Measurements from ENCODE around the gene UBA52.
"Not testable (repeated sequence)": the region's sequence is repeated elsewhere in the genome, so short reads cannot be mapped to it uniquely, and the experiment has no call there.

Gene UBA52

DNA sequence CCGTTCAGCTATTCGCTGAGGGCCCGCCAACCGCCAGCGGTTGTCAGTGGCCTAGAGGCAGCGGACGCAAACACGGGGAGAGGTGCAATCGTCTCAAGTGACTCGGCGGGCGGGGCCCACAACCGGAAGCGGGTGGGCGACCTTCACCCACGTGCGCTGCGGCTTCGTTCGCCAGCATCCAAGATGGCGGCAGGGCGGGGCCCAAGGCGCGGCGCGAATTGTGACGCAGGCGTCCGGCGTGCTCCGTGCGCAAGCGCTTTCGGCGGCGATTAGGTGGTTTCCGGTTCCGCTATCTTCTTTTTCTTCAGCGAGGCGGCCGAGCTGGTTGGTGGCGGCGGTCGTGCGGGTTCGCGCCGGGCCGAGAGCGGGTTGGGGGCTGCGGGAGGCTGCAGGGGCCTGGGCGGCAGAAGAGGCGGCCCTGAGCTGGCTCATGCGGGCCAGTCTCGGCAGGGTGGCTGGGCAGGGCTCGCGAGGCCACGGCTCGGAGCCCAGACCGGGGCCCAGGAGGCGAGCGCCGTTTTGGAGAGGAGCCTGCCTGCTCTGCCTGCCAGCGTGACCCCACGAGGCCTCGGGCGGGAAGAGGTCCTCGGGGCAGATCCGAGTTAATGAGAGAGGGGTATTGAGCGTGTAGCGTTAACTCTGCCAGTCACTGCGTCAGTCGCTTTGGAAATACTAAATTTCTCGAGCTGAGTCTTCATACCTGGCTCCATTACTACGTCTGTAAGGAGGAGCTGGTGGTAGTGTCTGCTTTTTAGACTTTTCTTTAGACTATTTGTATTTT is at the start of gene UBA52:
TSS of gene UBA52 (plus strand) at position 294 of the 781 bp plus-strand sequence. CDS start 1,444 bp downstream, outside the sequence.
- DNase-seq = peak; percentile 94

DNA sequence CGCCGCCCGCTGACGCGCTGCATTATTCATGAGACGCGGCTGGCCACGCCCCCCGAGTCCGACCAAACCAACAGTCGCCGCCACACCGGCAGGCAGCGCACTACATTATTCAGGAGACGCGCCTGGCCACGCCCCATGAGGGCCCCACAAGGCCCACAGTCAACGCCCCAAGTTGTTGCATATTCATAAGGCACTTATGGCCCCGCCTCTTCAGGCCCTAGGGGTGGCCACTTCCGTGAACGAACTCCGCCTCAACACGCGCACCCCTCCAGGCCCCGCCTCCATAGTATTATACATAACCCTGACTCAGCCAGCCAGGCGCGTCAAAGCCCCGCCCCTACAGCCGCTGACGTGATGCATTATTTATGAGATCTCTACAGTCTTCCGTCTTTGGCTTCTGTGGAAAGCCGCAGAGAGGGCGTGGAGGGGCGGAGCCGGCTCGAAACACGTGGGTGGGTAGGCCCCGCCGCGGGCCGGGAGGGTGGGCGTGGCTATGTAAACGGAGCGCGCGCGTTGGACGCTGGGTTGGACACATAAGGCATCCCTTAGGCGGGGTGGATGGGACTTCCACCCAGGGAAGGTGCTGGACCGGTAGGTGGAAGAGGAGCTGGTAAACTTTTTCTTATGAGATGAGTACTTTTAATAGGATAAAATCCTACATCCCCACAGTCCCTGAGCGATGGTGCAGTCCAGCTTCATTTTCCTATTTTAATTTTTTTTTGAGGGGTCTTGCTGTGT is 49.4 kb upstream of the UBA52 start:
- peak; percentile 98 for DNase-seq

GRCh38 chr19:18522862-18523440 is 48.7 kb upstream of the UBA52 start:
- DNase-seq = not testable (repeated sequence)

DNA sequence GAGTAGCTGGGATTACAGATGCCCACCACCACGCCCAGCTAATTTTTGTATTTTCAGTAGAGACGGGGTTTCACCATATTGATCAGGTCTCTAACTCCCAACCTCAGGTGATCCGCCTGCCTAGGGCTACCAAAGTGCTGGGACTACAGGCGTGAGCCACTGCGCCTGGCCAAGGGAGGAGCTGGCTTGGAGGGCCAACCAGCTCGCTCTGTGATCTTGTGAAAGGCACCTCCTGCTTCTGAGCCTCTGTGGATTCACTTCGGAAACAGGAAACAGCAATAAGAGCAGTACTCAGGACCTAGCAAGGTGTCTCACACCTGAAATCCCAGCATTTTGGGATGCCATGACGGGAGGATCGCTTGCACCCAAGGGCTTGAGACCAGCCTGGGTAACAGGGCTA is 47.8 kb upstream of the UBA52 start:
- DNase-seq = no peak

DNA sequence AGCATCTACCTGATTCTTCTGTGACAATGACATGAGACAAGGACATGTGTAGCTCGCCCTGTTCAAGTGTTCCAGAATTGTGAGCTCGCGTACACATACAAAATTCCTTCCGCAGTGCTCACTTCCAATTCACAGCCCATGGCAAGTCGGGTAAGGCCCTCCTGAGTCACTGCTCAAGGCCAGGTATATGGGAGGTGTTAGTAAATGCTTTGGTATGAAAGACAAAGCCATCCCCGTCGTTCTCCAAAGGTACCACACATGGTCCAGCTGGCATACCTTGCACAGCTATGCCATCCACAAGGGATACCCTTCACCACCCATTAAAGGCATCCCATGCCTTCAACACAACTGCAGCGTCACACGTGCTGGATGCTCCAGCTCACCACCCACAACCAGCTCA is 45.3 kb upstream of the UBA52 start:
- DNase-seq = no peak

DNA sequence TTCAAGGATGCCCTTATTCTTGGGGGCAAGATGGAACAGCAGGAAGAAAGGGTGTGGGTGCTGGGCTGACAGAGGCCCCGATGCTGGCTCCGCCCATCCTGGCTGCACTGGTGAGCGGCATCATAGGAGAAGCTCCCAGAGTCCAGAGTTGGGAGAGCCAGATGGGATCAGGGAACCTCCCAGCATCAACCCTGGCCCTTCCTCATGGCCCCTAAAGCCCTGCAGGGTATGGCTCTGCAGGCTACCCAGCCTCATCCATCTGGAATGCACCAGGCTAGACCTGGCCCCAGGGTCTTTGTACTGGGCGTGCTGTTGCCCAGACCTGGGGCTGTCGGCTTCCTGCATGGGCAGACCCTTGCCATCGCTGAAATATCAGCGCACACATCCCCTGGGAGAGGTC is 41.9 kb upstream of the UBA52 start:
- no peak for DNase-seq

DNA sequence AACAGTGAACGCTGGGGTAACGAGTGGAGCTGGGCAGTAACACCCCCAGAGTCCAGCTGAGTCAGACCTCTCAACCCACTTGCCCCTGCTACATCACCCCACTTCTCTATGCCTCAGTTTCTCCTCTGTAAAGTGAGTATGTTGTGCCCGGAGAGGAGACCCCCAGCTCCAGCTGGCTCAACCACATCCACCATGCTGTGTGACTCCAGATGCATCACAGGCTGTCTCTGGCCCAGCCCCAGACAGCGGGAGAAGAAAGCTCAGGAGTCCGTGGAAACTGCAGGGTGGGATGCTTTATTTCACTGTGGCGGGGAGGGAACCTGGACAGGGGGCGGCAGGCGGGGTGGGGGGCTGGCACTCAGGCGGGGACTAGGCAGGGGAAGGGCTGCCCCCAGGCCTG is 40.2 kb upstream of the UBA52 start:
- no peak for DNase-seq

GRCh38 chr19:18532168-18532890 is 39.3 kb upstream of the UBA52 start:
- DNase-seq = no peak

DNA sequence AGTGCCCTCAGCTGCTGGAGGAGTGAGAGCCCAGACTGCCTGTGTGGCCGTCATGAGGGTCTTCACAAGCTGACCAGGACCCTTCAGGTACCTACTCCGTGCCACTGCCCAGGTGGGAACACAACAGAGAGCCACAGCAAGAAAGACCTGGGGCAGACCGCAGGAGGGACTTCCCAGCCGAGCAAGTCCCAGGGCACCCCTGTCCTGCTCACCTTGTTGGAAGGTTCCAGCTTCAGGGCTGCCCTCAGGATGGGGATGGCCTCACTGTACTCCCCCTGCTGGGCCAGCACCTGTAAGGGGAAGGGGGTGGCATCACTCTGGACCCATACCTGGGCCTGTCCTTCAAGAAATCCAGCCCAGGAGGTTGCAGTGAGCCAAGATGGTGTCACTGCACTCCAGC is 38.6 kb upstream of the UBA52 start:
- no peak for DNase-seq

- DNase-seq = no peak
These were observed 35.2 kb upstream of the UBA52 start for GRCh38 chr19:18536475-18536874.

DNA sequence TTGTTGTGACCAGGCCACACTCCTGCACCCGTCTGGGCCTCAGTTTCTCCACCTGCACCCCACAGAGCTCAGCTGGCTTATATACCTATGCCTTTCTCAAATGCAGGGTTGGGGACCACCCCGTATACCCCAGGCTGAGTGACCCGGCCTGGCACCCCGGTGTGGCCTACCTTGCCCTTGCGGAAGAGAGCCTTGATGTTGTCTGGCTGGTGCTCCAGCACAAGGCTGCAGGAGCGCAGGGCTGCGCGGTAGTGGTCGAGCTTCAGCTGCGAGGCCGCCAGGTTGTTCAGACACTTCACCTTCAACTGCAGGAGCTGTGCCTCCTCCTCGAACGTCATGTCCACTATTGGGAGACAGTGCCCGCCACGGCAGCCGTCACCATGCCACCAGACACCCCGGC is 34.2 kb upstream of the UBA52 start:
- no peak for DNase-seq

DNA sequence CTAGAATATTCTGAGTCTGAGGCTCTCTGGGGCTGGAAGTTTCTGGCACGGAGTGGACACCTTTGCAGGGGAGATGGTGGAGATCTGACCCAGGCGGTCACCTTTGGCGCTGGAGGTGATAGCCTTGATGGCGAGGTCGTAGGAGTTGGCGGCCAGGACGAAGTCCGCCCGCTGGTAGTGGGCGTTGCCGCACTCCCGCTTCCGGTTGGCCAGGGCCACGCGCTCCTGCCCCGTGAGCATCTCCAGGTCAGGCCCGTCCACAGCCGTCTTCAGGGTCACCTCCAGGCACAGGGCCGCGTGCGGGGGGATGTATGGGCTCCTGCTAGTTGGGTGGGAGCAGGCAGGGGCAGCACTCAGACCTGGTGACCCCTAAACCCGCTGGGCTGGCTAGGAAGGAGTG is 33.5 kb upstream of the UBA52 start:
- DNase-seq = no peak

DNA sequence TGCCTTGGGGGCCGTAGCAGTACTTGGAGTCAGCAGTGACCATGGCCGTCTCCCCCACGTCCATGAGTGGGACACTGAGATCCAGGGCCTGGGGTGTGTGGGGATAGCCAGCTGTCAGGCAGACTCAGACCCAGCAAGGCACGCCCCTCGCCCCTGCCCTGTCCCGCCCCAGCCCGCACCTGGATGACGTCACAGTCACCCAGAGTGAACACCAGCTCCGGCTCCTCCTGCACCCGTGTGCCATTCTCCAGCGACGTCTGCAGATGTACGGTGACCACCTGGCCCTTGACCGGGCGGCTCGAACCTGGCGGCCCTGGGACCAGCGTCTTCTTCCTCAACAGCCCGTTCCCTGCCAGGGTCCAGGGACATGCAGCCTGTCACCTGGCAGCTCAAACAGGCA is 32.3 kb upstream of the UBA52 start:
- no peak for DNase-seq

DNA sequence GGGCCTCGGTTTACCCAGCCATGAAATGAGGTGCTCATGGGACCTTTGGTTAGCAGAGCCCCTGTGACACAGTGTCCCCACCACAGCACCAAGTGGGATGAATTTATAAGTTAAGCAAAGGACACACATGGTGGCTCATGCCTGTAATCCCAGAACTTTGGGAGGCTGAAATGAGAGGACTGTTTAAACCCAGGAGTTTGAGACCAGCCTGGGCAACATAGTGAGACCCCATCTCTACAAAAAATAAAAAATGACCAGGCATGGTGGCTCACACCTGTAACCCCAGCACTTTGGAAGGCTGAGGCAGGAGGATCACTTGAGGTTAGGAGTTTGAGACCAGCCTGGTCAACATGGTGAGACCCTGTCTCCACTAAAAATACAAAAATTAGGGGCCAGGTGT is 31.5 kb upstream of the UBA52 start:
- DNase-seq = not testable (repeated sequence)

GRCh38 chr19:18541258-18541991 is 30.2 kb upstream of the UBA52 start:
- DNase-seq = no peak

- no peak for DNase-seq
These were observed 29.4 kb upstream of the UBA52 start for GRCh38 chr19:18541992-18542940.

- peak; percentile 69 for DNase-seq
These were observed 28.5 kb upstream of the UBA52 start, which contains the start of gene FKBP8 for GRCh38 chr19:18542941-18543813. Gene FKBP8, minus strand, starts transcription at chr19:18543573. Its CDS starts 1,603 bp downstream, at chr19:18541970.

DNA sequence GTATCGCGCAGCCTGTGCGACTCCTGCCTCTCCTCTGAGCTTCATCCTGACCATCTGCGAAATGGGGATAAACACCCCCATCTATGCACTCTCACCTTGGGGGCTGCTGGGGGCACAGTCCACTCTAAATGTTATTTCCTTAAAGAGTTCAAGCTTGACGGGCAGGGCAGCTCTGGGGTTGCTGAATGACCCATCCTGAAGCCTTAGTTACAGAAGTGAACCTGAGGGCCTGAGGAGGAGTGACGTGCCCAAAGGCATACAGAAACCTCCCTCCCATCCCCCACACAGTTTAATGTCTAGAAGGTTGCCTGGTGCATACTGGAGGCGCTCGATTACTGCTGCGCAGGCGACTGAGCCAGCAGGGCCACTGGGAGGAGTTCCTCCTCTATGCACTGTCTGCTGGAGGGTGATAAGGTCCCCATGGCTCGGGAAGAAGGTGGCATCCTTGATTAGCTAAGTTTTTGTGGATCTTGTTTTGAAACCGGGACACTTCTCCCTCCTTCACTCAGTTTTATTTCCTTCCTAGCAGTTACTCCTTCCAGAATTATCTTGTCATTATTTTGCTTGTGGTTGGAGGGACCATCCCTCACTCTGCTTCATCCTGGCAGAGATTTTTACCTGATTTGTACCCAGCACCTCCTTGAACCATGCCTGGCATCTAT is 27.7 kb upstream of the UBA52 start:
- no peak for DNase-seq

DNA sequence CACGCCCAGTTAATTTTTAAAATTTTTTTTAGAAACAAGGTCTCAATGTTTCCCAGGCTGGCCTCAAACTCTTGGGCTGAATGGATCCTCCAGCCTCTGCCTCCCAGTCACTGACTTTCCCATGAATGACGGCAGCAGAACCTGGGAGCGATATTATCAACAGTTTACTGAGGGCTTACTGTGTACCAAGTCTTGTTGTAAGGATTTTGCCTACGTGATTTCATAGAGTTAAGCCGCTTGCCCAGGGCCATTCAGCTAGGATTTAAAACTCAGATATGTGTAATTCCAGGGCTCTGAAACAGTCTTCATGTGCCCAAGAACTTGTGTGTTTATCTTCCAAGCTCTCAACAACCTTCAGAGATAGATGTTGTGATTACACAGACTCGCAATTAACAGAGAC is 20.0 kb upstream of the UBA52 start:
- no peak for DNase-seq

All from NCI-H226 (cell line).